NCI-H774 (cell line): ENCODE results near the gene COL15A1.

Experiments used
- DNase-seq: peaks from one replicate; lab custom pipeline; 2025; lab: John Stamatoyannopoulos, UW

The COL15A1 gene

GRCh38 chr9:99056886-99057664, 113.4 kb downstream of the COL15A1 start:
- DNase-seq = no peak

GRCh38 chr9:99057665-99058625, 114.2 kb downstream of the COL15A1 start:
- no peak for DNase-seq

GRCh38 chr9:99058964-99059921, 115.5 kb downstream of the COL15A1 start:
- DNase-seq = no peak

GRCh38 chr9:99060621-99061020, 116.9 kb downstream of the COL15A1 start:
- DNase-seq = no peak

- DNase-seq = no peak
These were observed 118.8 kb downstream of the COL15A1 start for GRCh38 chr9:99062549-99062948.

GRCh38 chr9:99063522-99063921, 119.8 kb downstream of the COL15A1 start:
- DNase-seq = no peak

GRCh38 chr9:99066571-99066970, 122.9 kb downstream of the COL15A1 start:
- DNase-seq = no peak

GRCh38 chr9:99069075-99069474, 125.4 kb downstream of the COL15A1 start:
- no peak for DNase-seq

- DNase-seq = no peak
These were observed 125.8 kb downstream of the COL15A1 start for GRCh38 chr9:99069546-99069945.

GRCh38 chr9:99070681-99071080, 127.0 kb downstream of the COL15A1 start:
- no peak for DNase-seq

- no peak for DNase-seq
These were observed 127.8 kb downstream of the COL15A1 start for GRCh38 chr9:99071313-99072039.

- DNase-seq = no peak
These were observed 128.3 kb downstream of the COL15A1 start for GRCh38 chr9:99072040-99072394.

- no peak for DNase-seq
These were observed 129.6 kb downstream of the COL15A1 start for GRCh38 chr9:99073347-99073746.

- no peak for DNase-seq
These were observed 130.5 kb downstream of the COL15A1 start for GRCh38 chr9:99073985-99074901.

GRCh38 chr9:99074902-99075245, 131.2 kb downstream of the COL15A1 start:
- DNase-seq = no peak

- no peak for DNase-seq
These were observed 131.7 kb downstream of the COL15A1 start for GRCh38 chr9:99075246-99075912.

GRCh38 chr9:99076030-99076429, 132.3 kb downstream of the COL15A1 start:
- no peak for DNase-seq

- DNase-seq = no peak
These were observed 132.9 kb downstream of the COL15A1 start for GRCh38 chr9:99076483-99077171.

- no peak for DNase-seq
These were observed 135.0 kb downstream of the COL15A1 start for GRCh38 chr9:99078717-99079116.
